HCT116 (cell line): Measurements from ENCODE around the gene WT1. TPM values are rescaled to one million over a fixed set of nuclear protein-coding genes. Genes with fewer than 3 reads are reported as not detected.
"Not testable (repeated sequence)": the region's sequence is repeated elsewhere in the genome, so short reads cannot be mapped to it uniquely, and the experiment has no call there.

Experiments used
- ATAC-seq: fragments of 200-7000 bp; cut with Tn5 transposase; 2 replicates; pipeline ENCODE4 v1.9.1; 2020; ENCODE audit warnings: mild to moderate bottlenecking, moderate library complexity
- BruUV-seq: library from RNA; stranded (reverse); fragments of 400-500 nt; replicated peaks from 2 replicates; lab custom pipeline; 2021; lab: Mats Ljungman, UMichigan
- CTCF ChIA-PET: fragments of 300-600 bp; sonication (Branson Sonifier 250); formaldehyde crosslinking; loops from one replicate; lab custom pipeline; 2021; ENCODE audit warnings: antibody characterized with exemption; lab: Charles Lee
- POLR2A ChIA-PET: fragments of 300-600, 350-600 bp; sonication (Branson Sonifier 250); formaldehyde crosslinking; loops from one replicate; lab custom pipeline; 2021; ENCODE audit warnings: antibody characterized with exemption; lab: Charles Lee
- RAD21 ChIA-PET, 2 experiments: fragments of 300-600 bp; sonication (Branson Sonifier 250); formaldehyde crosslinking; loops; one replicate each; lab custom pipeline; 2023; ENCODE audit warnings: low total read pairs in 2 of 2; ENCODE audit not compliant: uncharacterized antibody in 2 of 2, unreplicated experiment in 2 of 2, low non-redundant PET in 1 of 2; lab: Charles Lee
- DNase-seq: peaks from one replicate; pipeline ENCODE4 v3.0.0-alpha.2; 2010; ENCODE audit warnings: low read depth, low spot score
- H2AFZ ChIP-seq: fragments of 200-600 bp; shearing (Covaris generic), sonication (generic); 2 replicates; pipeline ENCODE4 v1.6.1; 2017; ENCODE audit warnings: low read depth, mixed run types, mixed read lengths, antibody characterized with exemption, low read length; ENCODE audit not compliant: poor library complexity, severe bottlenecking
- H3K27ac ChIP-seq: 2 replicates; pipeline ENCODE4 v1.5.1; 2012; ENCODE audit warnings: low read depth, low read length
- H3K27me3 ChIP-seq: fragments of 200-600 bp; sonication (generic); 2 replicates; pipeline ENCODE4 v1.6.1; 2016; ENCODE audit warnings: mixed run types, low read length, mixed read lengths; ENCODE audit not compliant: insufficient read depth
- H3K36me3 ChIP-seq, 2 experiments: fragments of 200-500 bp in 1 of 2; fragments of 200-600 bp in 1 of 2; sonication (Bioruptor generic) in 1 of 2; sonication (generic) in 1 of 2; 2 replicates each; pipeline versions ENCODE4 v1.5.1 to v1.6.1; 2014 to 2016; ENCODE audit warnings: low read length in 2 of 2, inconsistent platforms in 1 of 2, mixed read lengths in 1 of 2, mixed run types in 1 of 2; ENCODE audit not compliant: insufficient read depth in 2 of 2, control insufficient read depth in 1 of 2
- H3K4me1 ChIP-seq, 2 experiments: fragments of 200-600 bp in 1 of 2; sonication (generic) in 1 of 2; 2 replicates each; pipeline versions ENCODE4 v1.5.1 to v1.6.1; 2012 to 2017; ENCODE audit warnings: low read length in 2 of 2, inconsistent platforms in 1 of 2, mild to moderate bottlenecking in 1 of 2, mixed read lengths in 1 of 2, mixed run types in 1 of 2, moderate library complexity in 1 of 2; ENCODE audit not compliant: insufficient read depth in 2 of 2, control insufficient read depth in 1 of 2
- H3K4me2 ChIP-seq: fragments of 200-600 bp; sonication (generic); 2 replicates; pipeline ENCODE4 v1.6.1; 2017; ENCODE audit warnings: mixed run types, low read length, mixed read lengths
- H3K4me3 ChIP-seq, 2 experiments: fragments of 200-600 bp in 1 of 2; sonication (generic) in 1 of 2; replicated peaks in 1 of 2; 2 replicates each; pipeline ENCODE4 v1.5.1; 2011 to 2016; ENCODE audit warnings: low read length in 2 of 2, control low read depth in 1 of 2, low read depth in 1 of 2, mild to moderate bottlenecking in 1 of 2, mixed read lengths in 1 of 2, mixed run types in 1 of 2
- H3K79me2 ChIP-seq: fragments of 200-600 bp; sonication (generic); 2 replicates; pipeline ENCODE4 v1.6.1; 2017; ENCODE audit warnings: mild to moderate bottlenecking, mixed run types, low read length, moderate library complexity, mixed read lengths; ENCODE audit not compliant: insufficient read depth
- H3K9ac ChIP-seq: fragments of 200-600 bp; sonication (generic); 2 replicates; pipeline ENCODE4 v1.6.1; 2016; ENCODE audit warnings: low read length, mixed read lengths
- H3K9me2 ChIP-seq: fragments of 200-600 bp; sonication (generic), shearing (Covaris generic); 2 replicates; pipeline ENCODE4 v1.6.1; 2017; ENCODE audit warnings: mixed run types, mild to moderate bottlenecking, moderate library complexity; ENCODE audit not compliant: insufficient read depth
- H3K9me3 ChIP-seq, 2 experiments: fragments of 200-500 bp in 1 of 2; fragments of 200-600 bp in 1 of 2; sonication (Bioruptor generic) in 1 of 2; sonication (generic) in 1 of 2; 2 replicates each; pipeline ENCODE4 v1.6.1; 2014 to 2017; ENCODE audit warnings: low read length in 2 of 2, mixed read lengths in 2 of 2, inconsistent platforms in 1 of 2, low read depth in 1 of 2, mild to moderate bottlenecking in 1 of 2, mixed run types in 1 of 2, moderate library complexity in 1 of 2; ENCODE audit not compliant: control insufficient read depth in 1 of 2, insufficient read depth in 1 of 2
- H4K20me1 ChIP-seq: fragments of 200-600 bp; sonication (generic), shearing (Covaris generic); 2 replicates; pipeline ENCODE4 v1.6.1; 2017; ENCODE audit warnings: mixed run types, mild to moderate bottlenecking, moderate library complexity; ENCODE audit not compliant: insufficient read depth
- ATF3 ChIP-seq: IDR thresholded peaks from 2 replicates; pipeline ENCODE4 v1.6.1; 2012
- CTCF ChIP-seq, 3 experiments: fragments of 200-600 bp in 1 of 3; sonication (generic) in 1 of 3; IDR thresholded peaks in 2 of 3; conservative IDR thresholded peaks in 1 of 3; 2 replicates each; pipeline ENCODE4 v1.5.1; 2012 to 2017; ENCODE audit warnings: low read depth in 2 of 3, low read length in 2 of 3, antibody characterized with exemption in 1 of 3, borderline replicate concordance in 1 of 3, control low read depth in 1 of 3, mild to moderate bottlenecking in 1 of 3, mixed read lengths in 1 of 3, mixed run types in 1 of 3, moderate library complexity in 1 of 3; ENCODE audit not compliant: insufficient read depth in 1 of 3
- EGR1 ChIP-seq: IDR thresholded peaks from 2 replicates; pipeline ENCODE4 v1.6.1; 2012; ENCODE audit warnings: low read depth
- ELF1 ChIP-seq: IDR thresholded peaks from 2 replicates; pipeline ENCODE4 v1.6.1; 2012; ENCODE audit warnings: low read depth, borderline replicate concordance
- EZH2phosphoT487 ChIP-seq: fragments of 200-600 bp; IDR thresholded peaks from 2 replicates; pipeline ENCODE4 v1.6.1; 2018; ENCODE audit warnings: antibody characterized with exemption, borderline replicate concordance
- FOSL1 ChIP-seq: IDR thresholded peaks from 2 replicates; pipeline ENCODE4 v1.6.1; 2012; ENCODE audit warnings: low read depth
- JUND ChIP-seq: IDR thresholded peaks from 2 replicates; pipeline ENCODE4 v1.6.1; 2012
- MAX ChIP-seq: IDR thresholded peaks from 2 replicates; pipeline ENCODE4 v1.6.1; 2012
- POLR2A ChIP-seq: IDR thresholded peaks from 2 replicates; pipeline ENCODE4 v1.7.0; 2011; ENCODE audit warnings: borderline replicate concordance; ENCODE audit not compliant: insufficient read depth, insufficient read length; ENCODE audit errors: extremely low read depth
- RAD21 ChIP-seq: IDR thresholded peaks from 2 replicates; pipeline ENCODE4 v1.6.1; 2012; ENCODE audit warnings: low read depth, mild to moderate bottlenecking
- SIN3A ChIP-seq: IDR thresholded peaks from 2 replicates; pipeline ENCODE4 v1.6.1; 2012; ENCODE audit warnings: low read depth
- SP1 ChIP-seq: IDR thresholded peaks from 2 replicates; pipeline ENCODE4 v1.6.1; 2012; ENCODE audit warnings: low read depth
- TCF7L2 ChIP-seq: IDR thresholded peaks from 2 replicates; pipeline ENCODE4 v1.7.0; 2011; ENCODE audit warnings: borderline replicate concordance, inconsistent platforms; ENCODE audit not compliant: insufficient read depth, insufficient read length; ENCODE audit errors: extremely low read depth
- YY1 ChIP-seq: IDR thresholded peaks from 2 replicates; pipeline ENCODE4 v1.6.1; 2011; ENCODE audit warnings: low read length, low read depth, moderate library complexity, mild to moderate bottlenecking; ENCODE audit not compliant: insufficient replicate concordance; ENCODE audit errors: extremely low read depth
- ZFX ChIP-seq: fragments of 450-650 bp; IDR thresholded peaks from 2 replicates; pipeline ENCODE4 v1.6.1; 2017
- intact Hi-C: fragments of 100-400 bp; cut with micrococcal nuclease; formaldehyde crosslinking; loops from 2 replicates; pipeline ENCODE4 v1.10.0; 2022
- total RNA-seq: library from RNA; stranded (reverse); gene quantifications from one replicate; pipeline ENCODE4 v1.2.1, GENCODE V29; 2021; ENCODE audit not compliant: unreplicated experiment
- TF ChIP-seq, protein P1 (sequence below): IDR thresholded peaks from 2 replicates; pipeline ENCODE4 v1.6.1; 2012; ENCODE audit warnings: low read depth

Gene WT1
- total RNA-seq, 1 experiment from 2014 or later = 0.07 TPM

- H2AFZ ChIP-seq, RAD21 ChIA-PET, H3K36me3 ChIP-seq, POLR2A ChIA-PET, H3K9ac ChIP-seq, H3K4me1 ChIP-seq, intact Hi-C loops, H3K4me2 ChIP-seq, H3K27ac ChIP-seq, DNase-seq, H3K9me2 ChIP-seq, H4K20me1 ChIP-seq, BruUV-seq, H3K79me2 ChIP-seq, H3K9me3 ChIP-seq, H3K27me3 ChIP-seq, H3K4me3 ChIP-seq: not testable (repeated sequence)
- ATAC-seq = peak; percentile 87
- peak in 2 of 3 experiments; percentile 26 to 40; a peak in 3 of 6 replicates for TF ChIP-seq CTCF (IDR thresholded peaks at IDR 0.05 in 2 of 3, conservative IDR thresholded peaks at IDR 0.05 in 1 of 3; ENCODE audit: borderline replicate concordance in 1 of 3, insufficient read depth in 1 of 3, low read depth in 2 of 3, low read length in 2 of 3)
- TF ChIP-seq, all 23 proteins: peak for 1; not testable (repeated sequence) for 22
- CTCF ChIA-PET = not testable (repeated sequence)
These were observed 36.2 kb upstream of the WT1 start for GRCh38 chr11:32471544-32471943.

DNA sequence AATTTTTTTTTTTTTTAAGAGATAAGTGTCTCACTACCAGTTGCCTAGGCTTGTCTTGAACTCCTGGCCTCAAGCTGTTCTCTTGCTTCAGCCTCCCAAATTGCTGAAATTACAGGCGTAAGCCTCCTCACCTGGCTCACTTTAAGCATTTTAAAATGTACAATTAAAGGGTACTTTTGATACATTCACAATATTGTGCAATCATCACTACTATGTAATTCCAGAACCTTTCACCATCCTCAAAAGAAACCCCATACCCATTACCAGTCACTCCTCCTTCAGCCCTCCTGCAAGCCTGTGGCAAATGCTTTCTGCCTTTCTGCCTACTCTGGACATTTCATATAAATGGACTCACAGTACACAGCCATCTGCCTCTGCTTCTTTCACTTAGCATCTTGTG is 34.5 kb upstream of the WT1 start:
- BruUV-seq = no TSS peak
- POLR2A ChIA-PET = no interaction called here
- H3K9ac ChIP-seq = no peak overlapping the region
- intact Hi-C loops = no loop called here
- ATAC-seq (no peak), DNase-seq (no peak)
- no peaks in the 10 kb centered on the region for H4K20me1 ChIP-seq
- no peaks in the 10 kb centered on the region for H3K9me2 ChIP-seq
- no peak overlapping the region for H2AFZ ChIP-seq
- H3K9me3 ChIP-seq = no peaks in the 10 kb centered on the region
- H3K4me2 ChIP-seq = no peak overlapping the region
- no peaks in the 10 kb centered on the region for H3K36me3 ChIP-seq
- CTCF ChIA-PET = no interaction called here
- no peak overlapping the region for H3K4me3 ChIP-seq
- H3K27me3 ChIP-seq = no peaks in the 10 kb centered on the region
- no peak overlapping the region for H3K27ac ChIP-seq
- H3K79me2 ChIP-seq = no peaks in the 10 kb centered on the region
- H3K4me1 ChIP-seq = no peaks in the 10 kb centered on the region
- RAD21 ChIA-PET = no interaction called here
- TF ChIP-seq, protein P1, sequence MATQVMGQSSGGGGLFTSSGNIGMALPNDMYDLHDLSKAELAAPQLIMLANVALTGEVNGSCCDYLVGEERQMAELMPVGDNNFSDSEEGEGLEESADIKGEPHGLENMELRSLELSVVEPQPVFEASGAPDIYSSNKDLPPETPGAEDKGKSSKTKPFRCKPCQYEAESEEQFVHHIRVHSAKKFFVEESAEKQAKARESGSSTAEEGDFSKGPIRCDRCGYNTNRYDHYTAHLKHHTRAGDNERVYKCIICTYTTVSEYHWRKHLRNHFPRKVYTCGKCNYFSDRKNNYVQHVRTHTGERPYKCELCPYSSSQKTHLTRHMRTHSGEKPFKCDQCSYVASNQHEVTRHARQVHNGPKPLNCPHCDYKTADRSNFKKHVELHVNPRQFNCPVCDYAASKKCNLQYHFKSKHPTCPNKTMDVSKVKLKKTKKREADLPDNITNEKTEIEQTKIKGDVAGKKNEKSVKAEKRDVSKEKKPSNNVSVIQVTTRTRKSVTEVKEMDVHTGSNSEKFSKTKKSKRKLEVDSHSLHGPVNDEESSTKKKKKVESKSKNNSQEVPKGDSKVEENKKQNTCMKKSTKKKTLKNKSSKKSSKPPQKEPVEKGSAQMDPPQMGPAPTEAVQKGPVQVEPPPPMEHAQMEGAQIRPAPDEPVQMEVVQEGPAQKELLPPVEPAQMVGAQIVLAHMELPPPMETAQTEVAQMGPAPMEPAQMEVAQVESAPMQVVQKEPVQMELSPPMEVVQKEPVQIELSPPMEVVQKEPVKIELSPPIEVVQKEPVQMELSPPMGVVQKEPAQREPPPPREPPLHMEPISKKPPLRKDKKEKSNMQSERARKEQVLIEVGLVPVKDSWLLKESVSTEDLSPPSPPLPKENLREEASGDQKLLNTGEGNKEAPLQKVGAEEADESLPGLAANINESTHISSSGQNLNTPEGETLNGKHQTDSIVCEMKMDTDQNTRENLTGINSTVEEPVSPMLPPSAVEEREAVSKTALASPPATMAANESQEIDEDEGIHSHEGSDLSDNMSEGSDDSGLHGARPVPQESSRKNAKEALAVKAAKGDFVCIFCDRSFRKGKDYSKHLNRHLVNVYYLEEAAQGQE = no peak
- TF ChIP-seq SIN3A (no peak), SP1 (no peak), RAD21 (no peak), ELF1 (no peak), POLR2A (no peak), FOSL1 (no peak), YY1 (no peak), ZFX (no peak), JUND (no peak), EGR1 (no peak), EZH2phosphoT487 (no peak), MAX (no peak), TCF7L2 (no peak), ATF3 (no peak)
